Kidney (tissue), 14 donors: Measurements from ENCODE around the gene DICER1. TPM values are rescaled to one million over a fixed set of nuclear protein-coding genes. Genes with fewer than 3 reads are reported as not detected.
A peak's percentile ranks its signal among the peaks of the same experiment; 100 is the strongest.

Source experiments
- DNase-seq, 5 donors: peaks; one replicate each; pipeline ENCODE4 v3.0.0-alpha.2; 2013 to 2020
- FAIRE-seq: peaks from 2 replicates; lab custom pipeline; 2012; peaks lifted over from hg19 to GRCh38; lab: Jason Lieb, UNC
- H3K27ac ChIP-seq, 2 donors: one replicate each; pipeline ENCODE4 v1.7.0; 2013; ENCODE audit warnings: low read depth in 2 of 2, low read length in 2 of 2, inconsistent platforms in 1 of 2
- H3K27me3 ChIP-seq: one replicate; pipeline ENCODE4 v1.7.1; 2013; ENCODE audit warnings: low read length, inconsistent platforms; ENCODE audit not compliant: control insufficient read depth, insufficient read depth
- H3K36me3 ChIP-seq, 3 donors: one replicate each; pipeline versions ENCODE4 v1.7.0 to v1.7.1; 2013; ENCODE audit warnings: low read length in 3 of 3, control low read depth in 1 of 3, inconsistent platforms in 1 of 3; ENCODE audit not compliant: insufficient read depth in 3 of 3, control insufficient read depth in 2 of 3
- H3K4me1 ChIP-seq, 3 donors: one replicate each; pipeline versions ENCODE4 v1.7.0 to v1.7.1; 2013; ENCODE audit warnings: low read length in 3 of 3, inconsistent platforms in 1 of 3, low read depth in 1 of 3; ENCODE audit not compliant: control insufficient read depth in 2 of 3, insufficient read depth in 2 of 3
- H3K4me3 ChIP-seq, 3 donors: one replicate each; pipeline versions ENCODE4 v1.7.0 to v1.8.1; 2013; ENCODE audit warnings: low read length in 3 of 3, control low read depth in 1 of 3, inconsistent platforms in 1 of 3
- H3K9ac ChIP-seq, 3 donors: one replicate each; pipeline versions ENCODE4 v1.7.0 to v1.7.1; 2013; ENCODE audit warnings: low read length in 3 of 3, control low read depth in 1 of 3, inconsistent platforms in 1 of 3
- H3K9me3 ChIP-seq, 3 donors: one replicate each; pipeline versions ENCODE4 v1.7.0 to v1.7.1; 2013; ENCODE audit warnings: low read length in 3 of 3, control low read depth in 1 of 3, inconsistent platforms in 1 of 3; ENCODE audit not compliant: control insufficient read depth in 2 of 3, insufficient read depth in 1 of 3
- intact Hi-C: fragments of 100-400 bp; cut with DNase I; formaldehyde crosslinking; loops from one replicate; pipeline ENCODE4 v1.11.1; 2022
- polyA plus RNA-seq: library from polyadenylated mRNA; stranded (reverse); fragments of 350-450 nt; fragmentation: Illumina TruSeq; extraction: RNeasy Lipid Tissue Mini Kit (QIAGEN cat#74804); gene quantifications from one replicate; pipeline ENCODE4 v1.2.3, GENCODE V29; 2014; ENCODE audit warnings: low read depth, low replicate concordance; ENCODE audit not compliant: insufficient read depth
- total RNA-seq: library from RNA; stranded (reverse); fragmentation: NEBNext Ultra II Directional; extraction: Animal tissue kit (Norgen Biotek cat#: 25700); gene quantifications from one replicate; pipeline ENCODE4 v1.2.1, GENCODE V29; 2021
- TF ChIP-seq, protein P1 (sequence below): IDR thresholded peaks from 3 replicates; pipeline ENCODE4 v1.5.1; 2012; ENCODE audit warnings: mild to moderate bottlenecking, moderate library complexity, borderline replicate concordance; ENCODE audit not compliant: insufficient read depth; ENCODE audit errors: extremely low read depth
- donor health status: control.
- donor health status: control.
- donor health status: control.
- donor health status: control.
- donor health status: control.
- donor health status: DM: yes; HTN: yes; CAD: no.
- donor health status: Normal renal cell carcinoma (clear cell type).

The DICER1 gene
- total and polyA plus RNA-seq, 2 donors from 2014 or later = 6.0 to 83.6 TPM

DNA sequence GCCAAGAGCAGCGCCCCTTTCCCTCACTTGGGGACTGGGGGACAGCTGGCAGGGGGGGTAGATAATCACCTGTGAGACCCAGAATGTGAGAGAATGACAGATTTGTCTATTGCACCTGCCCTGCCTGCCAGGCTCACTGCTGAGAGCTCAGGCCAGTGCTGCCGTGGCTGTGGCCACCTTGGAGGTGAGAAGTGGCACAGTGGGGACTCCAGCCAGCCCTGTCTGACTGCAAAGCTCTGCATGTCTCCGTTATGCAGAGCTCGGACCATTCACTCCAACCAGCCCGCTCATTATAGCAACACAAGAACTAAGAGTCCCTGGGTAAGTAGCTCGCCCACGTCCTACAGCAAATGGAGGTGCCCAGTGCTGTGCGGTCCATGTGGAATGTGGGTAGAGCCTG lies 88.8 kb downstream of the DICER1 start:
- Histone ChIP-seq H3K36me3 (no peaks in the 10 kb centered on the region), H3K4me1 (no peaks in the 10 kb centered on the region), H3K9ac (no peak overlapping the region), H3K27me3 (no peaks in the 10 kb centered on the region), H3K4me3 (no peak overlapping the region), H3K9me3 (peaks cover 0 to 1% (median 0%) of the 10 kb centered on the region in 3 donors), H3K27ac (no peak overlapping the region)
- FAIRE-seq = no peak
- peak in 1 of 5 donors; percentile 19 for DNase-seq
- intact Hi-C loops = no loop called here
- TF ChIP-seq, protein P1, sequence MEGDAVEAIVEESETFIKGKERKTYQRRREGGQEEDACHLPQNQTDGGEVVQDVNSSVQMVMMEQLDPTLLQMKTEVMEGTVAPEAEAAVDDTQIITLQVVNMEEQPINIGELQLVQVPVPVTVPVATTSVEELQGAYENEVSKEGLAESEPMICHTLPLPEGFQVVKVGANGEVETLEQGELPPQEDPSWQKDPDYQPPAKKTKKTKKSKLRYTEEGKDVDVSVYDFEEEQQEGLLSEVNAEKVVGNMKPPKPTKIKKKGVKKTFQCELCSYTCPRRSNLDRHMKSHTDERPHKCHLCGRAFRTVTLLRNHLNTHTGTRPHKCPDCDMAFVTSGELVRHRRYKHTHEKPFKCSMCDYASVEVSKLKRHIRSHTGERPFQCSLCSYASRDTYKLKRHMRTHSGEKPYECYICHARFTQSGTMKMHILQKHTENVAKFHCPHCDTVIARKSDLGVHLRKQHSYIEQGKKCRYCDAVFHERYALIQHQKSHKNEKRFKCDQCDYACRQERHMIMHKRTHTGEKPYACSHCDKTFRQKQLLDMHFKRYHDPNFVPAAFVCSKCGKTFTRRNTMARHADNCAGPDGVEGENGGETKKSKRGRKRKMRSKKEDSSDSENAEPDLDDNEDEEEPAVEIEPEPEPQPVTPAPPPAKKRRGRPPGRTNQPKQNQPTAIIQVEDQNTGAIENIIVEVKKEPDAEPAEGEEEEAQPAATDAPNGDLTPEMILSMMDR = no peak

DNA sequence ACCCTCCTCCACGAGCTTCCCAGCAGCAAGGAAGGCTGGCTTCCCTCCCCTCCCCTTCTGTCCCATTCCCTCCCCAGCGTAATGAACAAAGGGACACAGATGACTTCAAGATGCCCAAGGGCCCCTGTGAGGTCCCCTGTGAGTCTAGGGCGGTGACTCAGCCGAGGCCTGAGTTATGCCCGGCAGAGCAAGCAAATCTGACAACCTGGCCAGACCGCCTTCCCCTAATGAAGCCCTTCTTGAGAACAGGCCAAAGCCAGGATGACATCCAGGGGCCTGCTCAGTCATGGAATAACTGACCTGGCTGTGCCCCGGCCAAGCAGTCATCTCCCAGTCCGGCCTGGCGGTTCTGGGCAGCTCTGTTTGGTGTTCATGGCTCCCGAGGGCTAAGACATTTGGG lies 89.2 kb downstream of the DICER1 start:
- TF ChIP-seq, protein P1 = no peak
- H3K36me3 ChIP-seq = no peaks in the 10 kb centered on the region
- H3K27me3 ChIP-seq = no peaks in the 10 kb centered on the region
- no peak overlapping the region for H3K27ac ChIP-seq
- H3K4me1 ChIP-seq = no peaks in the 10 kb centered on the region
- no peak overlapping the region for H3K4me3 ChIP-seq
- peaks cover 0 to 1% (median 0%) of the 10 kb centered on the region in 3 donors for H3K9me3 ChIP-seq
- no peak overlapping the region for H3K9ac ChIP-seq
- peak in 1 of 5 donors; percentile 17 for DNase-seq
- no peak for FAIRE-seq
- intact Hi-C loops = no loop called here

DNA sequence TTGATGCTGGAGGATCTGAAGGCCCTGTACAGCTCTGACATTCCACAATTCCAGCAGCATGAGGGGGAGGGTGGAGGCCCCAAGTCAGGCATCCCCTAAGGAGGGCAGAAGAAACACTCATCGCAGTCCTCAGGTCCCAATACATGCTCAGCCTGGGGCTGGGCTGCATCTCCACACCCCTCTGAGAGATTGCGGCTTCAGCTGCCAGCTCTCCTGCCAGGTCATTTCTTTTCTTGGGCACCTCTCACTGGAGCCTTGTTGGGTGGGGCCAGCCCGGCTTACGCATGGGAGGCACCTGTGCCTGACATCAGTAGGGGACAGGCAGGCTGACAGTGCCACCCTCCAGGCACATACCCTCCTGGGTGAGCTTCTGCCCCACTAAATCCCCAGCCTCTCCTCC lies 89.8 kb downstream of the DICER1 start:
- H3K4me1 ChIP-seq = no peaks in the 10 kb centered on the region
- H3K27ac ChIP-seq = no peak overlapping the region
- H3K27me3 ChIP-seq = no peaks in the 10 kb centered on the region
- intact Hi-C loops = no loop called here
- no peak overlapping the region for H3K9ac ChIP-seq
- H3K9me3 ChIP-seq = peaks cover 0 to 1% (median 0%) of the 10 kb centered on the region in 3 donors
- DNase-seq = peak in 2 of 5 donors; percentile 2 to 14
- no peak overlapping the region for H3K4me3 ChIP-seq
- FAIRE-seq = no peak
- no peaks in the 10 kb centered on the region for H3K36me3 ChIP-seq
- TF ChIP-seq, protein P1 = no peak
